ENCODE measurements around the gene CYP1A1. TPM values are rescaled to one million over a fixed set of nuclear protein-coding genes. Genes with fewer than 3 reads are reported as not detected.
A peak's percentile ranks its signal among the peaks of the same experiment; 100 is the strongest.

CYP1A1 gene
- total RNA-seq, 1 donor from 2014 or later = 0.91 TPM

GRCh38 chr15:74709892-74710291 lies 15.4 kb downstream of the CYP1A1 start:
- Mint-ChIP-seq H3K36me3 (ENCODE audit: low read depth, unreplicated experiment) (no peaks in the 10 kb centered on the region), H3K4me3 (ENCODE audit: unreplicated experiment) (no peak overlapping the region), H3K9me3 (ENCODE audit: unreplicated experiment) (peaks cover 3% of the 10 kb centered on the region), H3K27me3 (ENCODE audit: low read depth, unreplicated experiment) (peaks cover 44% of the 10 kb centered on the region), H3K4me1 (ENCODE audit: low read depth, unreplicated experiment) (no peaks in the 10 kb centered on the region), H3K27ac (ENCODE audit: unreplicated experiment) (no peak overlapping the region)
- H3K9ac ChIP-seq (ENCODE audit: low read length) = no peak overlapping the region
- H3K79me2 ChIP-seq (ENCODE audit: insufficient read depth, low read length) = no peaks in the 10 kb centered on the region
- H3K27ac ChIP-seq (ENCODE audit: low read depth, low read length) = no peak overlapping the region
- DNase-seq (ENCODE audit: low read depth) (no peak), FAIRE-seq (no peak)
- H3K4me2 ChIP-seq (ENCODE audit: low read length) = no peak overlapping the region
- no peak overlapping the region for H3K4me3 ChIP-seq (ENCODE audit: insufficient read depth, low read depth, low read length)
- no peaks in the 10 kb centered on the region for H4K20me1 ChIP-seq (ENCODE audit: insufficient read depth, low read length)
- no peaks in the 10 kb centered on the region for H3K36me3 ChIP-seq (ENCODE audit: insufficient read depth, low read length)
- TF ChIP-seq EZH2 (IDR thresholded peaks at IDR 0.05; ENCODE audit: insufficient read depth, low read length) (no peak), CTCF (IDR thresholded peaks at IDR 0.05; ENCODE audit: insufficient read depth, low read depth, low read length) (no peak)
- no peak overlapping the region for H2AFZ ChIP-seq (ENCODE audit: low read depth, low read length)
- H3K9me3 ChIP-seq (ENCODE audit: insufficient read depth, low read depth, low read length) = peaks cover 4% of the 10 kb centered on the region
- H3K4me1 ChIP-seq (ENCODE audit: insufficient read depth, low read length) = no peaks in the 10 kb centered on the region
- peaks cover 17% of the 10 kb centered on the region for H3K27me3 ChIP-seq (ENCODE audit: insufficient read depth, low read length)

GRCh38 chr15:74709011-74709410 lies 16.3 kb downstream of the CYP1A1 start:
- H3K27ac Mint-ChIP-seq (ENCODE audit: unreplicated experiment) = no peak overlapping the region
- Histone ChIP-seq H3K27me3 (ENCODE audit: insufficient read depth, low read length) (peaks cover 17% of the 10 kb centered on the region), H3K4me1 (ENCODE audit: insufficient read depth, low read length) (no peaks in the 10 kb centered on the region), H3K9me3 (ENCODE audit: insufficient read depth, low read depth, low read length) (peaks cover 4% of the 10 kb centered on the region), H2AFZ (ENCODE audit: low read depth, low read length) (no peak overlapping the region), H4K20me1 (ENCODE audit: insufficient read depth, low read length) (no peaks in the 10 kb centered on the region), H3K36me3 (ENCODE audit: insufficient read depth, low read length) (no peaks in the 10 kb centered on the region), H3K27ac (ENCODE audit: low read depth, low read length) (no peak overlapping the region), H3K79me2 (ENCODE audit: insufficient read depth, low read length) (no peaks in the 10 kb centered on the region), H3K4me2 (ENCODE audit: low read length) (no peak overlapping the region), H3K9ac (ENCODE audit: low read length) (no peak overlapping the region), H3K4me3 (ENCODE audit: insufficient read depth, low read depth, low read length) (no peak overlapping the region)
- DNase-seq (ENCODE audit: low read depth) = no peak
- H3K36me3 Mint-ChIP-seq (ENCODE audit: low read depth, unreplicated experiment) = no peaks in the 10 kb centered on the region
- H3K4me1 Mint-ChIP-seq (ENCODE audit: low read depth, unreplicated experiment) = no peaks in the 10 kb centered on the region
- no peak for FAIRE-seq
- peaks cover 3% of the 10 kb centered on the region for H3K9me3 Mint-ChIP-seq (ENCODE audit: unreplicated experiment)
- TF ChIP-seq EZH2 (IDR thresholded peaks at IDR 0.05; ENCODE audit: insufficient read depth, low read length) (no peak), CTCF (IDR thresholded peaks at IDR 0.05; ENCODE audit: insufficient read depth, low read depth, low read length) (no peak)
- H3K4me3 Mint-ChIP-seq (ENCODE audit: unreplicated experiment) = no peak overlapping the region
- peaks cover 50% of the 10 kb centered on the region for H3K27me3 Mint-ChIP-seq (ENCODE audit: low read depth, unreplicated experiment)

GRCh38 chr15:74696808-74697207 lies 28.5 kb downstream of the CYP1A1 start:
- Histone ChIP-seq H3K4me2 (ENCODE audit: low read length) (peak overlapping the region; percentile 97), H3K36me3 (ENCODE audit: insufficient read depth, low read length) (no peaks in the 10 kb centered on the region), H3K4me1 (ENCODE audit: insufficient read depth, low read length) (peaks cover 13% of the 10 kb centered on the region), H3K27ac (ENCODE audit: low read depth, low read length) (no peak overlapping the region), H3K9me3 (ENCODE audit: insufficient read depth, low read depth, low read length) (no peaks in the 10 kb centered on the region), H3K9ac (ENCODE audit: low read length) (peak overlapping the region; percentile 97), H2AFZ (ENCODE audit: low read depth, low read length) (peak overlapping the region; percentile 94), H3K27me3 (ENCODE audit: insufficient read depth, low read length) (peaks cover 8% of the 10 kb centered on the region), H3K79me2 (ENCODE audit: insufficient read depth, low read length) (peaks cover 46% of the 10 kb centered on the region), H4K20me1 (ENCODE audit: insufficient read depth, low read length) (peaks cover 10% of the 10 kb centered on the region), H3K4me3 (ENCODE audit: insufficient read depth, low read depth, low read length) (peak overlapping the region; percentile 86)
- Mint-ChIP-seq H3K4me3 (ENCODE audit: unreplicated experiment) (peak overlapping the region; percentile 100), H3K27me3 (ENCODE audit: low read depth, unreplicated experiment) (peaks cover 20% of the 10 kb centered on the region), H3K9me3 (ENCODE audit: unreplicated experiment) (no peaks in the 10 kb centered on the region), H3K36me3 (ENCODE audit: low read depth, unreplicated experiment) (no peaks in the 10 kb centered on the region), H3K4me1 (ENCODE audit: low read depth, unreplicated experiment) (peaks cover 14% of the 10 kb centered on the region), H3K27ac (ENCODE audit: unreplicated experiment) (peak overlapping the region; percentile 99)
- FAIRE-seq = no peak
- TF ChIP-seq CTCF (IDR thresholded peaks at IDR 0.05; ENCODE audit: insufficient read depth, low read depth, low read length) = no peak
- no peak for TF ChIP-seq EZH2 (IDR thresholded peaks at IDR 0.05; ENCODE audit: insufficient read depth, low read length)
- DNase-seq (ENCODE audit: low read depth) = no peak
